ENCODE data around the gene AGO4. TPM values are rescaled to one million over a fixed set of nuclear protein-coding genes. Genes with fewer than 3 reads are reported as not detected.

The AGO4 gene
- total RNA-seq, 4 donors from 2014 or later, result 18.1 to 23.6 (median 18.7) TPM

- TF ChIP-seq CTCF (IDR thresholded peaks at IDR 0.05; ENCODE audit: low read depth), result no peak
These were observed 1.6 kb downstream of the AGO4 start for GRCh38 chr1:35809114-35810095.

- TF ChIP-seq CTCF (IDR thresholded peaks at IDR 0.05; ENCODE audit: low read depth), result no peak
These were observed 2.5 kb downstream of the AGO4 start for GRCh38 chr1:35810096-35810881.

GRCh38 chr1:35825255-35825654 lies 17.4 kb downstream of the AGO4 start:
- no peak for TF ChIP-seq CTCF (IDR thresholded peaks at IDR 0.05; ENCODE audit: low read depth)

GRCh38 chr1:35832276-35832905 lies 24.6 kb downstream of the AGO4 start:
- TF ChIP-seq CTCF (IDR thresholded peaks at IDR 0.05; ENCODE audit: low read depth), result no peak

- TF ChIP-seq CTCF (IDR thresholded peaks at IDR 0.05; ENCODE audit: low read depth), result no peak
These were observed 25.6 kb downstream of the AGO4 start for GRCh38 chr1:35833395-35833794.

- TF ChIP-seq CTCF (IDR thresholded peaks at IDR 0.05; ENCODE audit: low read depth), result no peak
These were observed 26.4 kb downstream of the AGO4 start for GRCh38 chr1:35834218-35834617.

Measured in subcutaneous adipose tissue (tissue), 4 donors.